ENCODE data around the gene ZBTB20. TPM values are rescaled to one million over a fixed set of nuclear protein-coding genes. Genes with fewer than 3 reads are reported as not detected.

ZBTB20 gene
- total RNA-seq, 1 donor from 2014 or later: 66.4 TPM

- no peak for TF ChIP-seq CTCF (IDR thresholded peaks at IDR 0.05)
- Histone ChIP-seq H3K36me3 (no peaks in the 10 kb centered on the region), H3K27ac (no peak overlapping the region), H3K4me3 (no peak overlapping the region), H3K9me3 (no peaks in the 10 kb centered on the region), H3K4me1 (no peaks in the 10 kb centered on the region), H3K27me3 (ENCODE audit: low read depth) (no peaks in the 10 kb centered on the region)
- ATAC-seq (no peak), DNase-seq (no peak)
- intact Hi-C loops (cut with DNase I): no loop called here
These were observed 309.1 kb downstream of the ZBTB20 start for GRCh38 chr3:114838025-114838424.

GRCh38 chr3:114834175-114834940 is 312.7 kb downstream of the ZBTB20 start:
- DNase-seq (no peak), ATAC-seq (no peak)
- H3K27me3 ChIP-seq (ENCODE audit: low read depth): no peaks in the 10 kb centered on the region
- H3K36me3 ChIP-seq: no peaks in the 10 kb centered on the region
- H3K27ac ChIP-seq: no peak overlapping the region
- TF ChIP-seq CTCF (IDR thresholded peaks at IDR 0.05): no peak
- intact Hi-C loops (cut with DNase I): no loop called here
- H3K4me1 ChIP-seq: no peaks in the 10 kb centered on the region
- no peaks in the 10 kb centered on the region for H3K9me3 ChIP-seq
- no peak overlapping the region for H3K4me3 ChIP-seq

- TF ChIP-seq CTCF (IDR thresholded peaks at IDR 0.05): no peak
- no peaks in the 10 kb centered on the region for H3K9me3 ChIP-seq
- intact Hi-C loops (cut with DNase I): no loop called here
- no peaks in the 10 kb centered on the region for H3K4me1 ChIP-seq
- H3K36me3 ChIP-seq: no peaks in the 10 kb centered on the region
- no peak for DNase-seq
- H3K27me3 ChIP-seq (ENCODE audit: low read depth): no peaks in the 10 kb centered on the region
- ATAC-seq: no peak
- H3K4me3 ChIP-seq: no peak overlapping the region
- H3K27ac ChIP-seq: no peak overlapping the region
These were observed 315.2 kb downstream of the ZBTB20 start for GRCh38 chr3:114831861-114832260.

GRCh38 chr3:114830652-114831051 is 316.4 kb downstream of the ZBTB20 start:
- Histone ChIP-seq H3K9me3 (no peaks in the 10 kb centered on the region), H3K4me1 (no peaks in the 10 kb centered on the region), H3K27me3 (ENCODE audit: low read depth) (no peaks in the 10 kb centered on the region), H3K4me3 (no peak overlapping the region), H3K27ac (no peak overlapping the region), H3K36me3 (no peaks in the 10 kb centered on the region)
- no peak for TF ChIP-seq CTCF (IDR thresholded peaks at IDR 0.05)
- intact Hi-C loops (cut with DNase I): no loop called here
- no peak for DNase-seq
- no peak for ATAC-seq

GRCh38 chr3:114829783-114830182 is 317.3 kb downstream of the ZBTB20 start:
- ATAC-seq: no peak
- intact Hi-C loops (cut with DNase I): no loop called here
- H3K9me3 ChIP-seq: no peaks in the 10 kb centered on the region
- H3K4me1 ChIP-seq: no peaks in the 10 kb centered on the region
- H3K27me3 ChIP-seq (ENCODE audit: low read depth): no peaks in the 10 kb centered on the region
- H3K36me3 ChIP-seq: no peaks in the 10 kb centered on the region
- no peak for DNase-seq
- no peak overlapping the region for H3K27ac ChIP-seq
- no peak for TF ChIP-seq CTCF (IDR thresholded peaks at IDR 0.05)
- H3K4me3 ChIP-seq: no peak overlapping the region
